ENCODE data around the gene MPDU1. TPM values are rescaled to one million over a fixed set of nuclear protein-coding genes. Genes with fewer than 3 reads are reported as not detected.
A peak's percentile ranks its signal among the peaks of the same experiment; 100 is the strongest.

Gene MPDU1
- total RNA-seq, 2 experiments from 2014 or later, result 21.3 to 34.5 TPM

GRCh38 chr17:7580604-7581575 lies 2.8 kb upstream of the MPDU1 start:
- no peak overlapping the region for H3K4me3 ChIP-seq (ENCODE audit: low read depth, low read length, poor library complexity, severe bottlenecking)
- peaks cover 11% of the 10 kb centered on the region for H4K20me1 ChIP-seq (ENCODE audit: insufficient read depth, low read length)
- TF ChIP-seq EZH2phosphoT487 (IDR thresholded peaks at IDR 0.05; ENCODE audit: borderline replicate concordance, low read depth, low read length), result no peak
- TF ChIP-seq, protein P1, sequence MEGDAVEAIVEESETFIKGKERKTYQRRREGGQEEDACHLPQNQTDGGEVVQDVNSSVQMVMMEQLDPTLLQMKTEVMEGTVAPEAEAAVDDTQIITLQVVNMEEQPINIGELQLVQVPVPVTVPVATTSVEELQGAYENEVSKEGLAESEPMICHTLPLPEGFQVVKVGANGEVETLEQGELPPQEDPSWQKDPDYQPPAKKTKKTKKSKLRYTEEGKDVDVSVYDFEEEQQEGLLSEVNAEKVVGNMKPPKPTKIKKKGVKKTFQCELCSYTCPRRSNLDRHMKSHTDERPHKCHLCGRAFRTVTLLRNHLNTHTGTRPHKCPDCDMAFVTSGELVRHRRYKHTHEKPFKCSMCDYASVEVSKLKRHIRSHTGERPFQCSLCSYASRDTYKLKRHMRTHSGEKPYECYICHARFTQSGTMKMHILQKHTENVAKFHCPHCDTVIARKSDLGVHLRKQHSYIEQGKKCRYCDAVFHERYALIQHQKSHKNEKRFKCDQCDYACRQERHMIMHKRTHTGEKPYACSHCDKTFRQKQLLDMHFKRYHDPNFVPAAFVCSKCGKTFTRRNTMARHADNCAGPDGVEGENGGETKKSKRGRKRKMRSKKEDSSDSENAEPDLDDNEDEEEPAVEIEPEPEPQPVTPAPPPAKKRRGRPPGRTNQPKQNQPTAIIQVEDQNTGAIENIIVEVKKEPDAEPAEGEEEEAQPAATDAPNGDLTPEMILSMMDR (conservative IDR thresholded peaks at IDR 0.05; ENCODE audit: low read length), result no peak
- H3K4me2 ChIP-seq (ENCODE audit: low read length), result no peak overlapping the region
- no peaks in the 10 kb centered on the region for H3K9me3 ChIP-seq (ENCODE audit: low read length)
- no peaks in the 10 kb centered on the region for H3K9me2 ChIP-seq (ENCODE audit: insufficient read depth, low read length)
- DNase-seq (ENCODE audit: low spot score), result no peak
- no peak overlapping the region for H3K27ac ChIP-seq (ENCODE audit: low read depth, low read length, poor library complexity, severe bottlenecking)
- intact Hi-C loops (cut with micrococcal nuclease; ENCODE audit: unreplicated experiment), result no loop called here
- H3K36me3 ChIP-seq (ENCODE audit: insufficient read depth, low read length), result peaks cover 71% of the 10 kb centered on the region
- peaks cover 11% of the 10 kb centered on the region; the same call in 1 of the 2 replicates for H3K79me2 ChIP-seq (ENCODE audit: insufficient read depth, low read depth, low read length)
- no peak overlapping the region for H2AFZ ChIP-seq (ENCODE audit: low read length)
- no TSS peak for BruUV-seq (replicated peaks)
- H3K4me1 ChIP-seq (ENCODE audit: insufficient read depth, low read length, poor library complexity, severe bottlenecking), result peaks cover 56% of the 10 kb centered on the region
- ChIA-PET CTCF (ENCODE audit: unreplicated experiment) (no interaction called here), POLR2A (no interaction called here)

DNA sequence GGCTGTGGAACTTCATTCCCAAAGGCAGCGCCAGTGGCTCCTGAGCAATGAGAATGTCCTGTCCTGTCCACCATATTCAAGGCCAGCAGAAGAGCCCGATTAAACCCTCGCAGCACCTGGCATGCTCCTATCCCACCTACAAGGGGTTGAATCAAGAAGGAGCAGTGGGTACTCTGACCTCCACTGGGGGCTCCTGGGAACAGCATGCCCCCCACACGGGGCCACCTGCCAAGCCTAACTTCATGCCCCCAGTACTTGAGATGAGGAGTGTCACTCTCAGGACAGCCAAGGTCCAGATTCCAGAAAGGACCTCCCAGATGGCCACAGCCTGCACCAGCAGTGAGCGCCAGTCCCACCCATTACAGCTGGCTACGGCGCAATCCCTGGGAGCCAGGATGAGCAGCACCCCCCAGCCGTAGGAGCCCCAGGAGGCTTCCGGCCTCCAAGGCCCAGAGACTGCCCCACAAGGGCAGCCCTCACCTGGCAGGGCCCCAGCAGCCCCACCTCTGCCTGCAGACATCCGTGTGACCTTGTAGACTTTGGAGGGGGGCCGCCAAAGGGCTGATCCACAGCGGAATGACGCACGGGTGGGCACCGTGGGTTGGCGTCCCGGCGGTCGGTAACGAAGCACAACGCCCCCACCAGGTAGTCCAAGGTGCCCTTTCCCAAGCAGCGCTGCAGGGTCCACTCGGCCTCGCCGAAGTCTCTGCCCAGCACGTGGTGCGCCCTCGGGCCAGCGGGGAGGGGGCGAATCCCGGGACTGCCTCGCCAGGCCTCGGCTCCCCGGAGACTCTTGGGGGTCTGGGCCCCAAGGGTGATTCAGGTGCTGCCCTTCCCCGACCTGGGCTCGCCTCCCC lies 1.0 kb upstream of the MPDU1 start:
- Histone ChIP-seq H3K27ac (ENCODE audit: low read depth, low read length, poor library complexity, severe bottlenecking) (no peak overlapping the region), H3K9me2 (ENCODE audit: insufficient read depth, low read length) (no peaks in the 10 kb centered on the region), H3K4me1 (ENCODE audit: insufficient read depth, low read length, poor library complexity, severe bottlenecking) (peaks cover 39% of the 10 kb centered on the region), H3K9me3 (ENCODE audit: low read length) (no peaks in the 10 kb centered on the region), H3K79me2 (ENCODE audit: insufficient read depth, low read depth, low read length) (peaks cover 5% of the 10 kb centered on the region; the same call in 1 of the 2 replicates), H4K20me1 (ENCODE audit: insufficient read depth, low read length) (no peaks in the 10 kb centered on the region), H2AFZ (ENCODE audit: low read length) (no peak overlapping the region), H3K36me3 (ENCODE audit: insufficient read depth, low read length) (peaks cover 66% of the 10 kb centered on the region), H3K4me3 (ENCODE audit: low read depth, low read length, poor library complexity, severe bottlenecking) (peak overlapping the region; percentile 75), H3K4me2 (ENCODE audit: low read length) (peak overlapping the region; percentile 94; the same call in 1 of the 2 replicates)
- DNase-seq (ENCODE audit: low spot score), result no peak
- no peak for TF ChIP-seq EZH2phosphoT487 (IDR thresholded peaks at IDR 0.05; ENCODE audit: borderline replicate concordance, low read depth, low read length)
- TF ChIP-seq, protein P1 (conservative IDR thresholded peaks at IDR 0.05; ENCODE audit: low read length), result 0 out of 2 replicates have a peak, but pooled peaks have one; percentile 14
- no TSS peak for BruUV-seq (replicated peaks)
- POLR2A ChIA-PET, result interaction anchor here (0.6 to 1.2 kb wide), 2 partner anchors 9 to 664 kb away, joined by 3 to 5 read pairs; no protein-coding TSS in a partner anchor
- intact Hi-C loops (cut with micrococcal nuclease; ENCODE audit: unreplicated experiment), result no loop called here
- CTCF ChIA-PET (ENCODE audit: unreplicated experiment), result no interaction called here
